A549 (cell line): ENCODE measurements around the gene PCNX2. TPM values are rescaled to one million over a fixed set of nuclear protein-coding genes. Genes with fewer than 3 reads are reported as not detected.

ENCODE experiments used
- ATAC-seq, 2 experiments: fragments of 200-7000 bp in 1 of 2; fragments of >200 bp in 1 of 2; cut with Nextera tagmentation in 1 of 2; cut with Tn5 transposase in 1 of 2; 3 replicates each; pipeline versions ENCODE4 v1.8.0 to v1.9.1; 2018 to 2020; ENCODE audit warnings: mild to moderate bottlenecking in 1 of 2, moderate library complexity in 1 of 2
- CTCF ChIA-PET: fragments of 300-600 bp; sonication (Branson Sonifier 250); formaldehyde crosslinking; extraction: SDS; loops from one replicate; lab custom pipeline; 2021; ENCODE audit warnings: antibody characterized with exemption, inconsistent platforms; lab: Yijun Ruan, JAX
- POLR2A ChIA-PET: fragments of 350-600 bp; formaldehyde crosslinking; extraction: SDS; loops from one replicate; lab custom pipeline; 2021; ENCODE audit warnings: antibody characterized with exemption, inconsistent platforms; lab: Yijun Ruan, JAX
- DNase-seq, 2 experiments: peaks; one replicate each; pipeline versions ENCODE4 v3.0.0 to v3.0.0-alpha.2; 2011 to 2016; ENCODE audit warnings: low read depth in 1 of 2, low spot score in 1 of 2
- FAIRE-seq: peaks from 2 replicates; lab custom pipeline; 2011; peaks lifted over from hg19 to GRCh38; lab: Jason Lieb, UNC
- H3K27ac ChIP-seq, 2 experiments: fragments of >200 bp; sonication (Bioruptor Twin); formaldehyde crosslinking; 3 replicates each; pipeline ENCODE4 v1.5.1; 2016 to 2017
- H3K4me1 ChIP-seq: fragments of >200 bp; sonication (Bioruptor Twin); formaldehyde crosslinking; 3 replicates; pipeline ENCODE4 v1.6.1; 2016
- H3K4me2 ChIP-seq: fragments of >200 bp; sonication (Bioruptor Twin); formaldehyde crosslinking; 3 replicates; pipeline ENCODE4 v1.6.1; 2016
- H3K4me3 ChIP-seq: fragments of >200 bp; sonication (Bioruptor Twin); formaldehyde crosslinking; 3 replicates; pipeline ENCODE4 v1.5.1; 2016
- H3K9me3 ChIP-seq: fragments of >200 bp; sonication (Bioruptor Twin); formaldehyde crosslinking; 3 replicates; pipeline ENCODE4 v1.6.1; 2016
- CBX2 ChIP-seq: fragments of 200-600 bp; sonication (generic); IDR thresholded peaks from 2 replicates; pipeline ENCODE4 v1.6.1; 2016; ENCODE audit warnings: low read depth, mild to moderate bottlenecking, borderline replicate concordance
- CEBPB ChIP-seq, 2 experiments: fragments of >200 bp in 1 of 2; sonication (Bioruptor Twin) in 1 of 2; formaldehyde crosslinking in 1 of 2; IDR thresholded peaks; 2 replicates each; pipeline ENCODE4 v1.6.1; 2012 to 2016
- CHD4 ChIP-seq: fragments of 200-600 bp; sonication (generic); IDR thresholded peaks from 2 replicates; pipeline ENCODE4 v1.6.1; 2016; ENCODE audit warnings: antibody characterized with exemption, mild to moderate bottlenecking, borderline replicate concordance
- EHF ChIP-seq: fragments of 250-450 bp; sonication (Bioruptor Pico); IDR thresholded peaks from 2 replicates; pipeline ENCODE4 v1.5.0; 2020; ENCODE audit warnings: mild to moderate bottlenecking
- EP300 ChIP-seq, 2 experiments: fragments of >200 bp; sonication (Bioruptor Twin); formaldehyde crosslinking; IDR thresholded peaks; 2 replicates in 1 of 2; 3 replicates in 1 of 2; pipeline ENCODE4 v1.6.1; 2016 to 2017
- FOXS1 ChIP-seq: fragments of 250-450 bp; sonication (Bioruptor Pico); IDR thresholded peaks from 2 replicates; pipeline ENCODE4 v1.5.0; 2020; ENCODE audit warnings: mild to moderate bottlenecking, moderate library complexity
- HEYL ChIP-seq: fragments of 250-450 bp; sonication (Bioruptor Pico); IDR thresholded peaks from 2 replicates; pipeline ENCODE4 v1.8.0; 2021; ENCODE audit warnings: mild to moderate bottlenecking, moderate library complexity
- HOXB13 ChIP-seq: fragments of 250-450 bp; sonication (Bioruptor Pico); IDR thresholded peaks from 2 replicates; pipeline ENCODE4 v1.5.0; 2020; ENCODE audit warnings: low read depth, mild to moderate bottlenecking, moderate library complexity
- JUN ChIP-seq, 2 experiments: fragments of >200 bp; sonication (Bioruptor Twin); formaldehyde crosslinking; IDR thresholded peaks; 2 replicates in 1 of 2; 3 replicates in 1 of 2; pipeline ENCODE4 v1.6.1; 2016 to 2017
- MYC ChIP-seq: IDR thresholded peaks from 2 replicates; pipeline ENCODE4 v1.6.1; 2012; ENCODE audit warnings: mild to moderate bottlenecking, inconsistent platforms, low read length, improper control_type of control experiment, borderline replicate concordance
- PHF8 ChIP-seq: fragments of 200-600 bp; sonication (generic); IDR thresholded peaks from 2 replicates; pipeline ENCODE4 v1.6.1; 2016; ENCODE audit warnings: low read depth, mild to moderate bottlenecking, antibody characterized with exemption, moderate library complexity, borderline replicate concordance
- POLR2A ChIP-seq: IDR thresholded peaks from 2 replicates; pipeline ENCODE4 v1.6.1; 2012; ENCODE audit warnings: mild to moderate bottlenecking, low read length
- RCOR1 ChIP-seq: fragments of 150-350 bp; IDR thresholded peaks from 2 replicates; pipeline ENCODE4 v1.6.1; 2014; ENCODE audit warnings: antibody characterized with exemption, low read length, low read depth
- SREBF2 ChIP-seq: fragments of 450-650 bp; IDR thresholded peaks from 2 replicates; pipeline ENCODE4 v1.6.1; 2014; ENCODE audit warnings: mild to moderate bottlenecking, moderate library complexity
- TP53 ChIP-seq: fragments of 250-450 bp; sonication (Bioruptor Pico); IDR thresholded peaks from 2 replicates; pipeline ENCODE4 v1.5.0; 2021; ENCODE audit warnings: mild to moderate bottlenecking, moderate library complexity
- ZC3H11A ChIP-seq: fragments of 450-650 bp; IDR thresholded peaks from 2 replicates; pipeline ENCODE4 v1.6.1; 2014; ENCODE audit warnings: antibody characterized with exemption, mild to moderate bottlenecking
- ZSCAN20 ChIP-seq: fragments of 250-450 bp; sonication (Bioruptor Pico); IDR thresholded peaks from 2 replicates; pipeline ENCODE4 v1.8.0; 2022; ENCODE audit warnings: mild to moderate bottlenecking, moderate library complexity
- WGBS: methylation state at CpG from one replicate; pipeline ENCODE4 v1.1.6; 2017; ENCODE audit errors: missing lambda C conversion rate; 5-methylcytosine and 5-hydroxymethylcytosine counted together
- polyA plus RNA-seq, 4 experiments: library from polyadenylated mRNA; depleted of rRNA in 3 of 4; stranded (reverse); fragments of >200 nt; fragmentation: RNase III in 1 of 4; extraction: RNeasy Plus Mini Kit Qiagen cat#74134 plus additional on column Dnase treatment in 1 of 4; gene quantifications; 2 replicates in 3 of 4; 3 replicates in 1 of 4; pipeline ENCODE4 v1.2.3, GENCODE V29; 2011 to 2017
- TF ChIP-seq, protein P1 (sequence below): fragments of 450-650 bp; IDR thresholded peaks from 2 replicates; pipeline ENCODE4 v1.6.1; 2014; ENCODE audit warnings: antibody characterized with exemption
- TF ChIP-seq, protein P2 (sequence below): fragments of >200 bp; sonication (Bioruptor Twin); formaldehyde crosslinking; IDR thresholded peaks from 3 replicates; pipeline ENCODE4 v1.6.1; 2016
- TF ChIP-seq, protein P3 (sequence below): IDR thresholded peaks from 2 replicates; pipeline ENCODE4 v1.6.1; 2012; ENCODE audit warnings: low read depth, borderline replicate concordance
- TF ChIP-seq, protein P4 (sequence below): IDR thresholded peaks from 2 replicates; pipeline ENCODE4 v1.6.1; 2012
- TF ChIP-seq, protein P5 (sequence below): fragments of 250-450 bp; sonication (Bioruptor Pico); IDR thresholded peaks from 2 replicates; pipeline ENCODE4 v1.5.0; 2021; ENCODE audit warnings: mild to moderate bottlenecking, moderate library complexity, borderline replicate concordance

Gene PCNX2
- polyA plus RNA-seq, 2 of the 4 experiments (the other 2 are of a cell fraction) = 8.8 to 27.2 TPM

DNA sequence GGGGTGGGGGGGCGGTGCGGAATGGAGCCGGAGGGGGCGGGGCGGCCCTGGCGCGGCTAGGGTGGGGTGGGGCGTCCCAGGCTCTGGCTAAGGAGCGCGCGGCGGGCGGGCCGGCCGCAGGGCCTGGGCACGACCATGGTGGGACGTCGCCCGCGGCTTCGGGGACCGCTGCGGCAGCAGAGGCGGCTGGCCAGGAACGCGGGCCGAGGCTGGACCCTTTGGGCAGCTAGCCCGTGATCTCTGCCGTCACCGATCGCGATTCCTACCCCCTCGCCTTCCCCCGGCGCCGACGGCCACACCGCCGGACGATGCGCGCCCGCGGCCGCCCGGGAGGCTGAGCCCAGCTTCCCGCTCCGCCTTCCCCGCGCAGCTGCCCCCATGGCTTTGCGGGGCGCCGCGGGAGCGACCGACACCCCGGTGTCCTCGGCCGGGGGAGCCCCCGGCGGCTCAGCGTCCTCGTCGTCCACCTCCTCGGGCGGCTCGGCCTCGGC is 32.2 kb upstream of the PCNX2 start, which contains the start of gene MAP3K21:
Gene MAP3K21 (plus strand): TSS at position 74 of the 491 bp plus-strand sequence. CDS start 305 bp downstream, at position 379.
- WGBS = 0% methylated on average over 21 of the region's 68 CpGs
- FAIRE-seq (no peak), ATAC-seq (peak; percentile 79 to 82), DNase-seq (no peak)
- Histone ChIP-seq H3K9me3 (no peaks in the 10 kb centered on the region), H3K4me3 (peak within 1 kb of the TSS; percentile 98), H3K4me1 (peaks cover 34% of the 10 kb centered on the region), H3K27ac (peak within 1 kb of the TSS; percentile 96 to 97), H3K4me2 (peak within 1 kb of the TSS; percentile 95)
- ChIA-PET POLR2A (interaction anchor here (0.9 to 1.3 kb wide), 3 partner anchors 11 to 33 kb away, joined by 3 to 7 read pairs (median 4); no protein-coding TSS in a partner anchor), CTCF (interaction anchor here (1.2 to 1.4 kb wide), 3 partner anchors 23 to 783 kb away, joined by 3 to 4 read pairs (median 3); no protein-coding TSS in a partner anchor)
- 0 out of 2 replicates have a peak, but pooled peaks have one; percentile 33 for TF ChIP-seq MYC
- TF ChIP-seq POLR2A = peak; percentile 93
- TF ChIP-seq, protein P1, sequence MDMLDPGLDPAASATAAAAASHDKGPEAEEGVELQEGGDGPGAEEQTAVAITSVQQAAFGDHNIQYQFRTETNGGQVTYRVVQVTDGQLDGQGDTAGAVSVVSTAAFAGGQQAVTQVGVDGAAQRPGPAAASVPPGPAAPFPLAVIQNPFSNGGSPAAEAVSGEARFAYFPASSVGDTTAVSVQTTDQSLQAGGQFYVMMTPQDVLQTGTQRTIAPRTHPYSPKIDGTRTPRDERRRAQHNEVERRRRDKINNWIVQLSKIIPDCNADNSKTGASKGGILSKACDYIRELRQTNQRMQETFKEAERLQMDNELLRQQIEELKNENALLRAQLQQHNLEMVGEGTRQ = no peak
- TF ChIP-seq EHF (CRISPR knock-in tag) = no peak
- 0 out of 2 replicates have a peak, but pooled peaks have one; percentile 25 for TF ChIP-seq TP53 (CRISPR knock-in tag)
- TF ChIP-seq CBX2 = no peak
- peak; percentile 74 for TF ChIP-seq PHF8
- TF ChIP-seq, protein P2, sequence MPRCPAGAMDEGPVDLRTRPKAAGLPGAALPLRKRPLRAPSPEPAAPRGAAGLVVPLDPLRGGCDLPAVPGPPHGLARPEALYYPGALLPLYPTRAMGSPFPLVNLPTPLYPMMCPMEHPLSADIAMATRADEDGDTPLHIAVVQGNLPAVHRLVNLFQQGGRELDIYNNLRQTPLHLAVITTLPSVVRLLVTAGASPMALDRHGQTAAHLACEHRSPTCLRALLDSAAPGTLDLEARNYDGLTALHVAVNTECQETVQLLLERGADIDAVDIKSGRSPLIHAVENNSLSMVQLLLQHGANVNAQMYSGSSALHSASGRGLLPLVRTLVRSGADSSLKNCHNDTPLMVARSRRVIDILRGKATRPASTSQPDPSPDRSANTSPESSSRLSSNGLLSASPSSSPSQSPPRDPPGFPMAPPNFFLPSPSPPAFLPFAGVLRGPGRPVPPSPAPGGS = 0 out of 3 replicates have a peak, but pooled peaks have one; percentile 56
- TF ChIP-seq JUN (IDR thresholded peaks at IDR 0.05) = peak; percentile 26 to 89; a peak in 3 of 5 replicates

DNA sequence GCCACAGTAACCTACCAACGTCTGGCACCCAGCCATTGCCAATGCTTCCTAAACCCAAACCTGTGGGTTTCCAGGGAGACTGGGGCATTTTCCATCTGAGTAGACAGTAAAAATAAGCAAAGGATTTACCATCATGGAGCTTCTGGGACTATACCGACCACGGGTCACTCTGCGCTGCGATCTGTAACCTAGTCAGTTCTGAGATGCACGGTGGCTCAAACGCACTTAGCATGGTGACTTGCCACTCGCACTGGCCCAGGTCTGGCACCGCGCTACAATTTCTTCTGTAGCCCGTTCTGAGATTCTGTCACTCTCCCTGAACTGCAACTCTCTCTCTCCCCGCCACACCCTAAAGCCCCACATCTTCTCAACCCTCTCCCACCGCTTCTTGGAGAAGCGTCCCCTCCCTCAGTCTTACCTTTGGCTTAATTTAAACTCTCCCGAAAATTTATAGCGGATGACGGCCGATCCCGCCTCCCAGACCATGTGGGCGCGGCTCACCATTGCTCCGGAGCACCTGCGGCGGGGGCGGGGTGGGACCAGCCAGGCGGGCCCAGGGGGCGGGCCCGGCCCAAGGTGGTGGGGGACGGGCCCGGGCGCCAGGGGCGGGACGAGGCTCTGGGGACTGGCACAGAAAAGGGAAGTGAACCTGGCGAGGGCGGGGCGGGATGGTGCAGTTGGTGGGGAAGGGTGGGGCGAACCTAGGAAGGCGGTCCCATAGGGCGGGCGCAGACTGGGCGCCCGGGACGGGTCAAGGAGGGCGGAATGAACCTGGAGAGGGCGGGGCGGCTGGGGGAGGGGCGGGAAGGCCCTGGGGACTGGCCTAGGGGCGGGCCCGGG is 31.5 kb upstream of the PCNX2 start:
- ChIA-PET CTCF (interaction anchor here (1.2 to 1.6 kb wide), 3 partner anchors 22 to 784 kb away, joined by 3 to 5 read pairs (median 3); no protein-coding TSS in a partner anchor), POLR2A (interaction anchor here (1.0 to 1.3 kb wide), 2 partner anchors 11 to 33 kb away, joined by 4 to 7 read pairs; no protein-coding TSS in a partner anchor)
- Histone ChIP-seq H3K4me2 (peak overlapping the region; percentile 77), H3K9me3 (no peaks in the 10 kb centered on the region), H3K27ac (peak overlapping the region; percentile 58 to 97), H3K4me1 (peaks cover 29% of the 10 kb centered on the region), H3K4me3 (peak overlapping the region; percentile 98)
- FAIRE-seq (no peak), ATAC-seq (peak; percentile 86 to 95), DNase-seq (peak; percentile 72 to 97)
- 7% methylated on average over 20 of the region's 49 CpGs for WGBS
- TF ChIP-seq SREBF2 = no peak
- TF ChIP-seq, protein P3, sequence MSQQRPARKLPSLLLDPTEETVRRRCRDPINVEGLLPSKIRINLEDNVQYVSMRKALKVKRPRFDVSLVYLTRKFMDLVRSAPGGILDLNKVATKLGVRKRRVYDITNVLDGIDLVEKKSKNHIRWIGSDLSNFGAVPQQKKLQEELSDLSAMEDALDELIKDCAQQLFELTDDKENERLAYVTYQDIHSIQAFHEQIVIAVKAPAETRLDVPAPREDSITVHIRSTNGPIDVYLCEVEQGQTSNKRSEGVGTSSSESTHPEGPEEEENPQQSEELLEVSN = peak; percentile 13; the same call in 1 of the 2 replicates
- TF ChIP-seq, protein P2 = no peak
- TF ChIP-seq, protein P4, sequence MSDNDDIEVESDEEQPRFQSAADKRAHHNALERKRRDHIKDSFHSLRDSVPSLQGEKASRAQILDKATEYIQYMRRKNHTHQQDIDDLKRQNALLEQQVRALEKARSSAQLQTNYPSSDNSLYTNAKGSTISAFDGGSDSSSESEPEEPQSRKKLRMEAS = peak; percentile 41; the same call in 1 of the 2 replicates
- TF ChIP-seq EP300 (IDR thresholded peaks at IDR 0.05) = 0 out of 5 replicates have a peak, but pooled peaks of 1 of the 2 experiments have one; percentile 16
- no peak for TF ChIP-seq HEYL (CRISPR knock-in tag)

DNA sequence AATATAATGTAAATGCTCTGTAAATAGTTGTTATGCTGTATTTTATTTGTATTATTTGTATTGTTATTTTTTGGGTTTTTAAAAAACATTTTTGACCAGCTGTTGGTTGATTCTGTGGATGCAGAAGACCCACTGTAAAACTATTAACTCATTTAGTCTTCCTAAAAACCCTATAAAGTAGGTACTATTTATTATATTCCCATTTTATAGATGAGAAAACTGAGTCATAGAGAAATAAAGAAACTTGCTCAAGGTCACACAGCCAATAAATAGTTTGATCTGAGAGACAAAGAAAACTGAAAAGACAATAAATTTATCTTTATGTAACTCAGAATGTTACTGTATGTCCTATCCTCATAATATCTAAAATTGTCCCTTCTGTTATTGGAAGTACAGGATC is 30.8 kb upstream of the PCNX2 start:
- Histone ChIP-seq H3K9me3 (no peaks in the 10 kb centered on the region), H3K27ac (peak overlapping the region in 1 of 2 experiments; percentile 97; a peak in 4 of 6 replicates)
- no peak for ATAC-seq
- TF ChIP-seq, protein P5, sequence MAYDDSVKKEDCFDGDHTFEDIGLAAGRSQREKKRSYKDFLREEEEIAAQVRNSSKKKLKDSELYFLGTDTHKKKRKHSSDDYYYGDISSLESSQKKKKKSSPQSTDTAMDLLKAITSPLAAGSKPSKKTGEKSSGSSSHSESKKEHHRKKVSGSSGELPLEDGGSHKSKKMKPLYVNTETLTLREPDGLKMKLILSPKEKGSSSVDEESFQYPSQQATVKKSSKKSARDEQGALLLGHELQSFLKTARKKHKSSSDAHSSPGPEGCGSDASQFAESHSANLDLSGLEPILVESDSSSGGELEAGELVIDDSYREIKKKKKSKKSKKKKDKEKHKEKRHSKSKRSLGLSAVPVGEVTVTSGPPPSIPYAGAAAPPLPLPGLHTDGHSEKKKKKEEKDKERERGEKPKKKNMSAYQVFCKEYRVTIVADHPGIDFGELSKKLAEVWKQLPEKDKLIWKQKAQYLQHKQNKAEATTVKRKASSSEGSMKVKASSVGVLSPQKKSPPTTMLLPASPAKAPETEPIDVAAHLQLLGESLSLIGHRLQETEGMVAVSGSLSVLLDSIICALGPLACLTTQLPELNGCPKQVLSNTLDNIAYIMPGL (CRISPR knock-in tag) = no peak
- TF ChIP-seq RCOR1 (no peak), CBX2 (no peak), CEBPB (IDR thresholded peaks at IDR 0.05) (no peak), ZC3H11A (no peak), HEYL (CRISPR knock-in tag) (no peak), FOXS1 (CRISPR knock-in tag) (no peak), HOXB13 (CRISPR knock-in tag) (no peak), ZSCAN20 (CRISPR knock-in tag) (no peak), CHD4 (no peak; the same call in 1 of the 2 replicates)
- TF ChIP-seq, protein P3 = no peak
- TF ChIP-seq, protein P4 = no peak
- TF ChIP-seq, all 56 proteins: peak for 0
- DNase-seq = no peak
- Histone ChIP-seq H3K4me3 (peak overlapping the region; percentile 98), H3K4me2 (peak overlapping the region; percentile 77), H3K4me1 (peaks cover 28% of the 10 kb centered on the region)
- ChIA-PET POLR2A (no interaction called here), CTCF (interaction anchor here (1.6 to 2.1 kb wide), 2 partner anchors 11 to 21 kb away, joined by 5 to 6 read pairs; no protein-coding TSS in a partner anchor)
- FAIRE-seq = no peak
